HepG2 (cell line): ENCODE measurements around the gene SHISA9. TPM values are rescaled to one million over a fixed set of nuclear protein-coding genes. Genes with fewer than 3 reads are reported as not detected.

Experiments
- ATAC-seq: fragments of 200-7000 bp; cut with Tn5 transposase; 3 replicates; pipeline ENCODE4 v1.9.1; 2020; ENCODE audit warnings: mild to moderate bottlenecking, moderate library complexity
- BruUV-seq: library from RNA; stranded (reverse); fragments of 400-500 nt; replicated peaks from 2 replicates; lab custom pipeline; 2021; lab: Mats Ljungman, UMichigan
- CTCF ChIA-PET: fragments of 300-600 bp; formaldehyde crosslinking; extraction: SDS; loops from one replicate; lab custom pipeline; 2021; ENCODE audit warnings: low total read pairs, inconsistent platforms, low intra/inter-chr PET ratio; lab: Yijun Ruan, JAX
- POLR2A ChIA-PET: fragments of 350-600 bp; sonication (Branson Sonifier 250); formaldehyde crosslinking; loops from one replicate; lab custom pipeline; 2020; ENCODE audit warnings: antibody characterized with exemption, inconsistent platforms; lab: Yijun Ruan, JAX
- DNase-seq: peaks from one replicate; pipeline ENCODE4 v3.0.0-alpha.2; 2015; ENCODE audit warnings: low spot score
- FAIRE-seq: peaks from 3 replicates; lab custom pipeline; 2011; peaks lifted over from hg19 to GRCh38; lab: Jason Lieb, UNC
- H2AFZ ChIP-seq: one replicate; pipeline ENCODE4 v1.6.1; 2011; ENCODE audit warnings: low read length, inconsistent platforms
- H3K27ac ChIP-seq: fragments of 300-600 bp; 3 replicates; pipeline ENCODE4 v1.8.0; 2011; ENCODE audit warnings: mixed run types, mild to moderate bottlenecking, mixed read lengths, low read length, inconsistent platforms; ENCODE audit not compliant: insufficient read depth; ENCODE audit errors: extremely low read length
- H3K27me3 ChIP-seq, 2 experiments: fragments of 200-600 bp in 1 of 2; 2 replicates in 1 of 2; 3 replicates in 1 of 2; pipeline versions ENCODE4 v1.6.0 to v1.8.0; 2011; ENCODE audit warnings: low read length in 2 of 2, mild to moderate bottlenecking in 2 of 2, moderate library complexity in 2 of 2, inconsistent platforms in 1 of 2; ENCODE audit not compliant: insufficient read depth in 2 of 2, control insufficient read depth in 1 of 2
- H3K36me3 ChIP-seq, 2 experiments: fragments of 200-600 bp in 1 of 2; replicated peaks in 1 of 2; 2 replicates in 1 of 2; 3 replicates in 1 of 2; pipeline versions ENCODE4 v1.5.1 to v1.8.0; 2011; ENCODE audit warnings: low read length in 2 of 2, inconsistent platforms in 1 of 2; ENCODE audit not compliant: insufficient read depth in 2 of 2, control insufficient read depth in 1 of 2
- H3K4me1 ChIP-seq: 2 replicates; pipeline ENCODE4 v1.5.1; 2012; ENCODE audit warnings: low read length, inconsistent platforms; ENCODE audit not compliant: insufficient read depth
- H3K4me2 ChIP-seq: 2 replicates; pipeline ENCODE4 v1.6.0; 2011; ENCODE audit warnings: low read depth, low read length, inconsistent platforms
- H3K4me3 ChIP-seq, 3 experiments: fragments of 200-600 bp in 1 of 3; sonication (generic), shearing (Covaris generic) in 1 of 3; replicated peaks in 1 of 3; 2 replicates each; pipeline ENCODE4 v1.5.1; 2011 to 2016; ENCODE audit warnings: low read length in 3 of 3, inconsistent platforms in 2 of 3, low read depth in 2 of 3, mild to moderate bottlenecking in 2 of 3, control low read depth in 1 of 3, mixed read lengths in 1 of 3; ENCODE audit not compliant: insufficient read depth in 1 of 3
- H3K79me2 ChIP-seq: one replicate; pipeline ENCODE4 v1.6.1; 2011; ENCODE audit warnings: low read length, inconsistent platforms; ENCODE audit not compliant: insufficient read depth
- H3K9ac ChIP-seq: 2 replicates; pipeline ENCODE4 v1.6.0; 2011; ENCODE audit warnings: mild to moderate bottlenecking, low read depth, low read length, inconsistent platforms; ENCODE audit not compliant: insufficient read depth
- H3K9me3 ChIP-seq: 2 replicates; pipeline ENCODE4 v1.5.1; 2012; ENCODE audit warnings: mild to moderate bottlenecking, low read length
- H4K20me1 ChIP-seq: 2 replicates; pipeline ENCODE4 v1.6.0; 2011; ENCODE audit warnings: inconsistent platforms, mild to moderate bottlenecking, low read length, moderate library complexity; ENCODE audit not compliant: insufficient read depth
- FOXK1 ChIP-seq: sonication (generic); formaldehyde crosslinking; IDR thresholded peaks from 2 replicates; pipeline ENCODE4 v1.4.0; 2020; ENCODE audit warnings: low read depth, missing genetic modification reagents, borderline replicate concordance
- HNF1A ChIP-seq, 2 experiments: sonication (generic) in 1 of 2; formaldehyde crosslinking in 1 of 2; IDR thresholded peaks; 2 replicates each; pipeline versions ENCODE4 v1.4.0 to v1.6.1; 2016 to 2020; ENCODE audit warnings: borderline replicate concordance in 1 of 2, low read depth in 1 of 2, mild to moderate bottlenecking in 1 of 2, missing genetic modification reagents in 1 of 2
- HOXA7 ChIP-seq: sonication (generic); formaldehyde crosslinking; IDR thresholded peaks from 2 replicates; pipeline ENCODE4 v1.8.1; 2022; ENCODE audit warnings: mild to moderate bottlenecking, missing genetic modification reagents, moderate library complexity
- KLF16 ChIP-seq, 2 experiments: sonication (generic) in 1 of 2; formaldehyde crosslinking in 1 of 2; IDR thresholded peaks; 2 replicates each; pipeline versions ENCODE4 v1.6.1 to v1.8.0; 2016 to 2023; ENCODE audit warnings: missing genetic modification reagents in 2 of 2, missing compliant biosample characterization in 1 of 2
- NFKBIZ ChIP-seq: IDR thresholded peaks from 2 replicates; pipeline ENCODE4 v1.6.1; 2018; ENCODE audit warnings: missing genetic modification reagents, missing compliant biosample characterization
- PBX2 ChIP-seq: IDR thresholded peaks from 2 replicates; pipeline ENCODE4 v1.6.1; 2016; ENCODE audit warnings: control low read depth
- TAF15 ChIP-seq: fragments of 200-400 bp; formaldehyde crosslinking; IDR thresholded peaks from one replicate; pipeline ENCODE4 v1.6.1; 2018; ENCODE audit warnings: mild to moderate bottlenecking, low read depth, low read length; ENCODE audit not compliant: poor library complexity, severe bottlenecking
- YEATS2 ChIP-seq: sonication (generic); formaldehyde crosslinking; IDR thresholded peaks from 2 replicates; pipeline ENCODE4 v1.4.0; 2020; ENCODE audit warnings: missing genetic modification reagents, borderline replicate concordance
- ZFP36L2 ChIP-seq: sonication (generic); formaldehyde crosslinking; IDR thresholded peaks from 2 replicates; pipeline ENCODE4 v1.4.0; 2020; ENCODE audit warnings: missing genetic modification reagents
- ZNF44 ChIP-seq: sonication (generic); formaldehyde crosslinking; IDR thresholded peaks from 2 replicates; pipeline ENCODE4 v1.5.1; 2020; ENCODE audit warnings: mild to moderate bottlenecking, missing genetic modification reagents
- WGBS: methylation state at CpG from one replicate; pipeline ENCODE4 v1.1.6; 2017; ENCODE audit warnings: low lambda C conversion rate; 5-methylcytosine and 5-hydroxymethylcytosine counted together
- in situ Hi-C: cut with HindIII; loops from 2 replicates; pipeline ENCODE4 v1.10.0; 2017; ENCODE audit warnings: low pct_unique_long_range_greater_than_20kb; ENCODE audit not compliant: extremely low pct_ligation_motif_present
- intact Hi-C: fragments of 100-400 bp; cut with micrococcal nuclease; formaldehyde crosslinking; loops from one replicate; pipeline ENCODE4 v1.10.0; 2022; ENCODE audit not compliant: unreplicated experiment
- polyA plus RNA-seq, 8 experiments: library from polyadenylated mRNA; depleted of rRNA in 3 of 8; stranded (reverse) in 7 of 8; unstranded in 1 of 8; fragments of >200 nt; fragmentation: Illumina TruSeq in 4 of 8; extraction: Trizol in 4 of 8; gene quantifications; 2 replicates each; pipeline versions ENCODE4 v1.2.1 to v1.2.3, GENCODE V29; 2011 to 2016; ENCODE audit warnings: low read depth in 4 of 8, missing spikeins in 1 of 8, mixed read lengths in 1 of 8; ENCODE audit not compliant: insufficient read depth in 1 of 8
- total RNA-seq, 5 experiments: library from RNA; depleted of rRNA; stranded (reverse); fragments of >200 nt; fragmentation: Illumina TruSeq; extraction: Trizol; gene quantifications; 2 replicates each; pipeline ENCODE4 v1.2.3, GENCODE V29; 2016; ENCODE audit warnings: low read depth in 1 of 5

Gene SHISA9
- total and polyA plus RNA-seq, 2 of the 13 experiments (the other 11 are each of a cell fraction or from before 2014, with no cell fraction given) = 0.01 TPM; not detected in 1

- TF ChIP-seq FOXK1 (CRISPR knock-in tag) (no peak), NFKBIZ (CRISPR knock-in tag) (no peak), YEATS2 (CRISPR knock-in tag) (no peak), PBX2 (no peak), HOXA7 (CRISPR knock-in tag) (no peak), TAF15 (no peak), ZNF44 (CRISPR knock-in tag) (no peak), HNF1A (IDR thresholded peaks at IDR 0.05; ENCODE audit: low read depth) (no peak), HNF1A (CRISPR knock-in tag; IDR thresholded peaks at IDR 0.05; ENCODE audit: borderline replicate concordance) (no peak), ZFP36L2 (CRISPR knock-in tag) (no peak), KLF16 (CRISPR knock-in tag; IDR thresholded peaks at IDR 0.05) (no peak)
- Histone ChIP-seq H3K27ac (no peak overlapping the region), H3K4me3 (no peak overlapping the region), H4K20me1 (no peaks in the 10 kb centered on the region), H3K4me1 (no peaks in the 10 kb centered on the region), H3K36me3 (no peaks in the 10 kb centered on the region), H2AFZ (no peak overlapping the region), H3K79me2 (no peaks in the 10 kb centered on the region), H3K27me3 (no peaks in the 10 kb centered on the region), H3K9me3 (peaks cover 8% of the 10 kb centered on the region; the same call in 1 of the 2 replicates), H3K9ac (no peak overlapping the region), H3K4me2 (no peak overlapping the region)
- ATAC-seq (no peak), FAIRE-seq (peak; percentile 55), DNase-seq (no peak)
- intact Hi-C loops = loop anchor here (5.0 kb wide), 1 partner anchor 1063 kb away; no protein-coding TSS in a partner anchor
- in situ Hi-C loops = no loop called here
- CTCF ChIA-PET = no interaction called here
- POLR2A ChIA-PET = no interaction called here
- no TSS peak for BruUV-seq
- WGBS = 0% methylated on average over 1 of the region's 1 CpG
Measured at GRCh38 chr16:13064821-13065220, 163.4 kb downstream of the SHISA9 start.
